Pancreas (tissue), 10 donors: ENCODE measurements around the gene PIK3CB. TPM values are rescaled to one million over a fixed set of nuclear protein-coding genes. Genes with fewer than 3 reads are reported as not detected.

Experiments
- ATAC-seq, 4 donors: fragments of 200-7000 bp; cut with Tn5 transposase; one replicate each; pipeline versions ENCODE4 v1.8.0 to v1.9.1; 2020; ENCODE audit warnings: mild to moderate bottlenecking in 4 of 4, moderate library complexity in 4 of 4
- DNase-seq, 6 donors: peaks; one replicate each; pipeline ENCODE4 v3.0.0-alpha.2; 2020
- FAIRE-seq: peaks from 2 replicates; lab custom pipeline; 2012; peaks lifted over from hg19 to GRCh38; lab: Jason Lieb, UNC
- H3K27ac ChIP-seq, 4 donors: fragments of 200-600 bp; sonication (generic); 1 replicate in 3 of 4; 2 replicates in 1 of 4; pipeline versions ENCODE4 v1.5.0 to v1.8.0; 2020
- H3K27me3 ChIP-seq, 4 donors: fragments of 200-600 bp; one replicate each; pipeline ENCODE4 v1.8.0; 2021
- H3K36me3 ChIP-seq, 3 donors: fragments of 200-600 bp; sonication (generic) in 1 of 3; one replicate each; pipeline versions ENCODE4 v1.5.0 to v1.8.0; 2020 to 2021
- H3K4me1 ChIP-seq, 3 donors: fragments of 200-600 bp; one replicate each; pipeline ENCODE4 v1.8.0; 2021
- H3K4me3 ChIP-seq, 4 donors: fragments of 200-600 bp; sonication (generic) in 2 of 4; one replicate each; pipeline versions ENCODE4 v1.5.0 to v1.8.0; 2020 to 2021
- H3K9me3 ChIP-seq, 4 donors: fragments of 200-600 bp; one replicate each; pipeline ENCODE4 v1.8.0; 2021
- WGBS, 2 donors: extraction: QIAGEN DNeasy Blood & Tissue Kit; methylation state at CpG; one replicate each; pipeline ENCODE4 v1.1.7; 2013; 5-methylcytosine and 5-hydroxymethylcytosine counted together
- intact Hi-C, 3 donors: fragments of 100-400 bp; cut with DNase I; formaldehyde crosslinking; loops; one replicate each; pipeline versions ENCODE4 v1.11.1 to v1.14.2; 2022
- polyA plus RNA-seq, 2 donors: library from polyadenylated mRNA; stranded (reverse); fragments of 200-250 nt; gene quantifications; one replicate each; pipeline ENCODE4 v1.2.3, GENCODE V29; 2013
- total RNA-seq, 6 donors: library from RNA; stranded (reverse); fragmentation: NEBNext Ultra II Directional in 4 of 6; extraction: Animal tissue kit (Norgen Biotek cat#: 25700) in 4 of 6; gene quantifications; one replicate each; pipeline versions ENCODE4 v1.2.1 to v1.2.4, GENCODE V29; 2021 to 2023
- TF ChIP-seq, protein P1 (sequence below), 4 donors: fragments of 200-600 bp; sonication (generic) in 3 of 4; IDR thresholded peaks; one replicate each; pipeline versions ENCODE4 v1.5.0 to v1.8.0; 2021; ENCODE audit warnings: antibody characterized with exemption in 4 of 4
- donor health status: healthy with polysubstance abuse.
- donor health status: DM: no; HTN: no; CAD: no; lungs with moderate emphysema.
- donor health status: DM: no; HTN: no; CAD: no.
- donor health status: control.
- donor health status: control.
- donor health status: Bipolar disorder and iron deficiency.
- donor health status: DM: yes; HTN: yes; CAD: no.
- donor health status: DM: no; HTN: no; CAD: no.
- donor health status: DM: no; HTN: no; CAD: no.
- donor health status: DM: yes; HTN: yes; CAD: no.

PIK3CB gene
- total and polyA plus RNA-seq, 8 donors, result 8.2 to 36.4 (median 24.4) TPM

DNA sequence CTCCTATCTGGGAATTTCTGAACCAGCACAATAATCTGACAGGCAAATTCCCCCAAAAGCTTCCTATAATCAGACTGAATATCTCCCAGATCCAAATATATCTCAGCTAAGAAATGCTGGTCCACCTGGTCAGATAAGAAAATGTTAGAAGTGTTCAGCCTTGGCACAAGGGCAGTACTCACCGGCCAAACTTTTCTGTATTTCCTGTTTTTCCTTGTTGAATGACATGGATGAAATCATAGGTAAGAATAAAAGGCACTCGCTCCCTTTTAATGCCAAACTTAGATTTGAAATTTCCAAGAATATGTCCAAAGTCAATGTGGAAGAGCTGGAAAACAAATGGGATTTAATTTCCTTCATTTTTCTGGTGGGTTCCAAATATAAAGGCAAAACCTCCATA is 177.2 kb downstream of the PIK3CB start:
- DNase-seq, result no peak
- WGBS, 2 donors, result 26 to 28% methylated on average over 2 of the region's 2 CpGs
- Histone ChIP-seq H3K36me3 (peaks cover 0 to 5% (median 0%) of the 10 kb centered on the region in 3 donors), H3K27me3 (no peaks in the 10 kb centered on the region), H3K27ac (peak overlapping the region in 2 of 4 donors; percentile 45 to 50), H3K4me1 (peaks cover 0 to 8% (median 0%) of the 10 kb centered on the region in 3 donors), H3K4me3 (no peak overlapping the region), H3K9me3 (no peaks in the 10 kb centered on the region)
- FAIRE-seq, result no peak
- intact Hi-C loops, result no loop called here
- TF ChIP-seq, protein P1, sequence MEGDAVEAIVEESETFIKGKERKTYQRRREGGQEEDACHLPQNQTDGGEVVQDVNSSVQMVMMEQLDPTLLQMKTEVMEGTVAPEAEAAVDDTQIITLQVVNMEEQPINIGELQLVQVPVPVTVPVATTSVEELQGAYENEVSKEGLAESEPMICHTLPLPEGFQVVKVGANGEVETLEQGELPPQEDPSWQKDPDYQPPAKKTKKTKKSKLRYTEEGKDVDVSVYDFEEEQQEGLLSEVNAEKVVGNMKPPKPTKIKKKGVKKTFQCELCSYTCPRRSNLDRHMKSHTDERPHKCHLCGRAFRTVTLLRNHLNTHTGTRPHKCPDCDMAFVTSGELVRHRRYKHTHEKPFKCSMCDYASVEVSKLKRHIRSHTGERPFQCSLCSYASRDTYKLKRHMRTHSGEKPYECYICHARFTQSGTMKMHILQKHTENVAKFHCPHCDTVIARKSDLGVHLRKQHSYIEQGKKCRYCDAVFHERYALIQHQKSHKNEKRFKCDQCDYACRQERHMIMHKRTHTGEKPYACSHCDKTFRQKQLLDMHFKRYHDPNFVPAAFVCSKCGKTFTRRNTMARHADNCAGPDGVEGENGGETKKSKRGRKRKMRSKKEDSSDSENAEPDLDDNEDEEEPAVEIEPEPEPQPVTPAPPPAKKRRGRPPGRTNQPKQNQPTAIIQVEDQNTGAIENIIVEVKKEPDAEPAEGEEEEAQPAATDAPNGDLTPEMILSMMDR (IDR thresholded peaks at IDR 0.05), result no peak
- peak; percentile 73 to 94 (median 90) for ATAC-seq

DNA sequence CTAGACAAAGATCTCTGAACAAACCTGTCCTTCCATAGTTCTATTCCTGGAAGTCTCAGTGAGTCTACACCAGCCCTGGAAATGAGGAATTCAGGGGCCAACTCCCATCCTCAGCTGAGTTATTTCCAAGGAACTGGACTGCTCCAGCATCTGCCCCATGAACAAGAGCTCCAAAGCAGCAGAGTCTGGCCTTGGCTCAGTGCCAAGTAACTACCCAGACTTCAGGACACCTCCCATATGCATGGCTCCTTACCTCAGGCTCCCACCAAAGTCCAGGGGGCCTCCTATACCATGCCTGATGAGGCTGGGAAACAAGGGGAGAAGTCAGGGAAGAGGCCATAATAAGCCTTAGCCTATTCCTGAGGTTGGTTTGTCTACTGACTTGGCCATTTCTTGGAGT is 181.2 kb downstream of the PIK3CB start:
- intact Hi-C loops, result no loop called here
- FAIRE-seq, result no peak
- H3K27ac ChIP-seq, result no peak overlapping the region
- no peaks in the 10 kb centered on the region for H3K27me3 ChIP-seq
- TF ChIP-seq, protein P1 (IDR thresholded peaks at IDR 0.05), result no peak
- peak in 1 of 4 donors; percentile 38 for ATAC-seq
- H3K9me3 ChIP-seq, result no peaks in the 10 kb centered on the region
- peaks cover 0 to 15% (median 11%) of the 10 kb centered on the region in 3 donors for H3K36me3 ChIP-seq
- H3K4me3 ChIP-seq, result no peak overlapping the region
- H3K4me1 ChIP-seq, result peaks cover 0 to 8% (median 0%) of the 10 kb centered on the region in 3 donors
- DNase-seq, result peak in 2 of 6 donors; percentile 31 to 48

DNA sequence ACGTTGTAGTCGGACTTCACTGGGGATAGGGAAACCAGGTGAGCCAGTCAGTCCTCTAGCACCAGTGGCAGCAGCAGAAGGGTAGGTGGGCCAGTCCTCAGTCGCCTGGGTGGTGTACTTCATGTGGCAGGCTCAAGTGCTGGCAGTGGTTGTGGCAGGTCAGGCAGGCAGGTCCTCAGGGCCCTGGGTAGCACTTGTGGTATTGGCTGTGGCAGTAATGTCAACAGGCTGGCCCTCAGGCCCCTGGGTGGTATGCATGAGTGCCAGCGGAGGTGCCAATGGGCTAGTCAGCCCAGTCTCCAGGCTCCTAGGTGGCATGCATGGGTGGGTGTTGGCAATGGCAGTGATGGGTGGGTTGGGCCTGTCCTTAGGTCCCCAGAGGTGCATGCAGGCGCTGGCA is 185.6 kb downstream of the PIK3CB start:
- FAIRE-seq, result no peak
- intact Hi-C loops, result no loop called here

DNA sequence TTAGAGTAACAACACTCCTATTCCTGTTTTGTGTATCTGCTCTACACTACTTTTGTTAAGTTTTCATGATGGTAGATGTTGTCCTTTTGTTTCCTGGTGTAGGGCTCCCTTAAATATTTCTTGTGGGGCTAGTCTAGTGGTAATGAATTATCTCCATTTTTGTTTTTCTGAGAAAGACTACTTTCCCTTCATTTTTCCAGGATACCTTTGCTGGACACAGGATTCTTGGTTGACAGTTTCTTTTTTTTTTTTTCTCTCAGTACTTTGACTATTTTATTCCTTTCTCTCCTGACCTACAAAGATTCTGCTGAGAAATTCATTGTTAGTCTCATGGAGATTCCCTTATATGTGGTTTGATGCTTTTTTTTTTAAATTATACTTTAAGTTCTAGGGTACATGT is 188.2 kb downstream of the PIK3CB start:
- H3K36me3 ChIP-seq, result peaks cover 0 to 11% (median 10%) of the 10 kb centered on the region in 3 donors
- no peaks in the 10 kb centered on the region for H3K27me3 ChIP-seq
- TF ChIP-seq, protein P1 (IDR thresholded peaks at IDR 0.05), result no peak
- H3K27ac ChIP-seq, result no peak overlapping the region
- ATAC-seq (no peak), FAIRE-seq (no peak), DNase-seq (no peak)
- H3K4me3 ChIP-seq, result no peak overlapping the region
- H3K4me1 ChIP-seq, result no peaks in the 10 kb centered on the region
- H3K9me3 ChIP-seq, result no peaks in the 10 kb centered on the region
- intact Hi-C loops, result no loop called here

More for the DNA sequence above, 185.6 kb downstream of the PIK3CB start:
- no peak for DNase-seq
- WGBS, 2 donors, result 92 to 99% methylated on average over 5 of the region's 5 CpGs
- ATAC-seq, result no peak
- Histone ChIP-seq H3K27me3 (no peaks in the 10 kb centered on the region), H3K27ac (no peak overlapping the region), H3K9me3 (no peaks in the 10 kb centered on the region), H3K36me3 (peaks cover 0 to 11% (median 10%) of the 10 kb centered on the region in 3 donors), H3K4me1 (no peaks in the 10 kb centered on the region), H3K4me3 (no peak overlapping the region)
- TF ChIP-seq, protein P1 (IDR thresholded peaks at IDR 0.05), result no peak

DNA sequence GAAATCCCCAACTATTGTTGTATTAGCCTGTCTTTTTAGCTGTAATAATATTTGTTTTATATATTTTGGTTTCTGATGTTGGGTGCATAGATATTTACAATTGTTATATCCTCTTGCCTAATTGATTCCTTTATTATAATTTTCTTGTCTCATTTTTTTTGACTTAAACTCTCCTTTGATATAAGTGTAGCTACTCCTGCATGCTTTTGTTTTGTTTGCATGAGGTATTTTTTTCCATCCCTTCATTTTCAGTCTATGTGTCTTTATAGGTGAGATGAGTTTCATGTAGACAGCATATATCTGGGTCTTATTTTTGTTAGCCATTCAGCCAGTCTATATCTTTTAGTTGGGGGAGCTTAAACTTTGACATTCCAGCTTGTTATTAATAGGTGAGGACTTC is 188.7 kb downstream of the PIK3CB start:
- peaks cover 0 to 11% (median 10%) of the 10 kb centered on the region in 3 donors for H3K36me3 ChIP-seq
- intact Hi-C loops, result no loop called here
- DNase-seq, result no peak
- no peak overlapping the region for H3K4me3 ChIP-seq
- H3K4me1 ChIP-seq, result no peaks in the 10 kb centered on the region
- H3K9me3 ChIP-seq, result no peaks in the 10 kb centered on the region
- no peak for ATAC-seq
- no peaks in the 10 kb centered on the region for H3K27me3 ChIP-seq
- TF ChIP-seq, protein P1 (IDR thresholded peaks at IDR 0.05), result no peak
- no peak for FAIRE-seq
- no peak overlapping the region for H3K27ac ChIP-seq
